Endothelial cell of umbilical vein (primary cell): ENCODE measurements around the gene GNPTAB. TPM values are rescaled to one million over a fixed set of nuclear protein-coding genes. Genes with fewer than 3 reads are reported as not detected.
A peak's percentile ranks its signal among the peaks of the same experiment; 100 is the strongest.

Experiments
- BruUV-seq: library from RNA; stranded (reverse); fragments of 400-500 nt; replicated peaks from 2 replicates; lab custom pipeline; 2021; lab: Mats Ljungman, UMichigan
- CTCF ChIA-PET: fragments of 300-600, 350-600 bp; sonication (Branson Sonifier 250); formaldehyde crosslinking; loops from one replicate; lab custom pipeline; 2021; ENCODE audit warnings: antibody characterized with exemption, inconsistent platforms; lab: Charles Lee
- POLR2A ChIA-PET: fragments of 300-600, 350-600 bp; sonication (Branson Sonifier 250); formaldehyde crosslinking; loops from one replicate; lab custom pipeline; 2021; ENCODE audit warnings: antibody characterized with exemption, inconsistent platforms; lab: Charles Lee
- DNase-seq: peaks from one replicate; pipeline ENCODE4 v3.0.0-alpha.2; 2011; ENCODE audit warnings: low read depth, low spot score
- FAIRE-seq: peaks from 2 replicates; lab custom pipeline; 2011; peaks lifted over from hg19 to GRCh38; lab: Jason Lieb, UNC
- H2AFZ ChIP-seq: 2 replicates; pipeline ENCODE4 v1.6.0; 2012; ENCODE audit warnings: low read depth, low read length, control low read depth, inconsistent platforms
- H3K27ac ChIP-seq: 2 replicates; pipeline ENCODE4 v1.5.1; 2011; ENCODE audit warnings: low read depth, mild to moderate bottlenecking, control low read depth, low read length, moderate library complexity; ENCODE audit not compliant: insufficient read depth
- H3K27me3 ChIP-seq, 2 experiments: 2 replicates each; pipeline versions ENCODE4 v1.6.0 to v1.6.1; 2011; ENCODE audit warnings: low read length in 2 of 2, mixed read lengths in 1 of 2; ENCODE audit not compliant: control insufficient read depth in 2 of 2, insufficient read depth in 2 of 2
- H3K36me3 ChIP-seq, 2 experiments: 2 replicates in 1 of 2; 3 replicates in 1 of 2; pipeline ENCODE4 v1.5.1; 2011; ENCODE audit warnings: low read length in 2 of 2, mild to moderate bottlenecking in 1 of 2, moderate library complexity in 1 of 2; ENCODE audit not compliant: control insufficient read depth in 2 of 2, insufficient read depth in 2 of 2; ENCODE audit errors: extremely low read depth in 1 of 2
- H3K4me1 ChIP-seq: 3 replicates; pipeline ENCODE4 v1.5.1; 2011; ENCODE audit warnings: mild to moderate bottlenecking, low read length; ENCODE audit not compliant: control insufficient read depth, insufficient read depth; ENCODE audit errors: extremely low read depth
- H3K4me2 ChIP-seq: 2 replicates; pipeline ENCODE4 v1.6.1; 2011; ENCODE audit warnings: low read length, control low read depth, mixed read lengths; ENCODE audit not compliant: insufficient read depth
- H3K4me3 ChIP-seq, 3 experiments: fragments of 200-600 bp in 1 of 3; sonication (generic), shearing (Covaris generic) in 1 of 3; replicated peaks in 1 of 3; 2 replicates each; pipeline ENCODE4 v1.5.1; 2011 to 2016; ENCODE audit warnings: control low read depth in 3 of 3, low read length in 3 of 3, mild to moderate bottlenecking in 2 of 3, inconsistent platforms in 1 of 3, low read depth in 1 of 3, moderate library complexity in 1 of 3; ENCODE audit not compliant: insufficient read depth in 1 of 3
- H3K79me2 ChIP-seq: 2 replicates; pipeline ENCODE4 v1.6.0; 2012; ENCODE audit warnings: low read length, inconsistent platforms; ENCODE audit not compliant: control insufficient read depth, insufficient read depth
- H3K9ac ChIP-seq: replicated peaks from 2 replicates; pipeline ENCODE3; 2011; ENCODE audit warnings: low read length, control low read depth; ENCODE audit not compliant: insufficient read depth; ENCODE audit errors: extremely low read depth
- H3K9me1 ChIP-seq: replicated peaks from 3 replicates; pipeline ENCODE4 v1.6.0; 2011; ENCODE audit warnings: mild to moderate bottlenecking, low read length; ENCODE audit not compliant: control insufficient read depth, insufficient read depth; ENCODE audit errors: extremely low read depth
- H3K9me3 ChIP-seq: replicated peaks from 2 replicates; pipeline ENCODE4 v1.5.1; 2012; ENCODE audit warnings: low read length, inconsistent platforms; ENCODE audit not compliant: control insufficient read depth, insufficient read depth
- H4K20me1 ChIP-seq: replicated peaks from 2 replicates; pipeline ENCODE3; 2011; ENCODE audit warnings: mild to moderate bottlenecking, low read length; ENCODE audit not compliant: control insufficient read depth, insufficient read depth; ENCODE audit errors: extremely low read depth
- EZH2 ChIP-seq: IDR thresholded peaks from 2 replicates; pipeline ENCODE4 v1.6.1; 2012; ENCODE audit warnings: borderline replicate concordance, low read depth, mild to moderate bottlenecking, moderate library complexity, low read length, inconsistent platforms; ENCODE audit not compliant: severe bottlenecking
- FOS ChIP-seq: IDR thresholded peaks from 2 replicates; pipeline ENCODE4 v1.6.1; 2011; ENCODE audit warnings: mild to moderate bottlenecking, low read length, moderate library complexity, borderline replicate concordance; ENCODE audit not compliant: insufficient read depth
- GATA2 ChIP-seq: IDR thresholded peaks from 2 replicates; pipeline ENCODE4 v1.7.0; 2011; ENCODE audit warnings: low read depth, mild to moderate bottlenecking, moderate library complexity, mixed read lengths, low read length; ENCODE audit not compliant: insufficient read length, insufficient read depth
- JUN ChIP-seq: IDR thresholded peaks from 2 replicates; pipeline ENCODE4 v1.6.1; 2011; ENCODE audit warnings: borderline replicate concordance, low read depth; ENCODE audit not compliant: insufficient read length, insufficient read depth
- MYC ChIP-seq: IDR thresholded peaks from one replicate; pipeline ENCODE4 v1.6.1; 2011; ENCODE audit warnings: mild to moderate bottlenecking, low read depth, low read length
- POLR2A ChIP-seq: IDR thresholded peaks from 2 replicates; pipeline ENCODE4 v1.6.1; 2012; ENCODE audit warnings: low read depth, mild to moderate bottlenecking, control low read depth, low read length
- POLR2AphosphoS5 ChIP-seq: IDR thresholded peaks from 2 replicates; pipeline ENCODE4 v1.6.1; 2012; ENCODE audit warnings: low read depth, mild to moderate bottlenecking, control low read depth, low read length, moderate library complexity; ENCODE audit not compliant: insufficient read depth
- dilution Hi-C: fragments of 300-500 bp; cut with MboI; formaldehyde crosslinking; loops from one replicate; pipeline ENCODE4 v1.15.0; 2019; ENCODE audit warnings: low sequenced_read_pairs; ENCODE audit not compliant: extremely low pct_ligation_motif_present
- intact Hi-C: fragments of 100-400 bp; cut with micrococcal nuclease; formaldehyde crosslinking; loops from one replicate; pipeline ENCODE4 v1.10.0; 2022
- polyA plus RNA-seq, 4 experiments: library from polyadenylated mRNA; depleted of rRNA in 3 of 4; stranded (reverse) in 3 of 4; unstranded in 1 of 4; fragments of >200 nt; gene quantifications; 2 replicates each; pipeline versions ENCODE4 v1.2.1 to v1.2.3, GENCODE V29; 2011 to 2012; ENCODE audit warnings: missing spikeins in 1 of 4
- total RNA-seq: library from RNA; stranded (reverse); gene quantifications from 2 replicates; pipeline ENCODE4 v1.2.3, GENCODE V29; 2021
- TF ChIP-seq, protein P1 (sequence below), 2 donors: IDR thresholded peaks; 1 replicate in 1 of 2; 2 replicates in 1 of 2; pipeline ENCODE4 v1.5.1; 2011; ENCODE audit warnings: low read length in 2 of 2, mild to moderate bottlenecking in 2 of 2, moderate library complexity in 2 of 2, control low read depth in 1 of 2, inconsistent platforms in 1 of 2, low read depth in 1 of 2; ENCODE audit not compliant: insufficient read depth in 1 of 2; ENCODE audit errors: extremely low read depth in 1 of 2
- TF ChIP-seq, protein P2 (sequence below): IDR thresholded peaks from 2 replicates; pipeline ENCODE4 v1.6.1; 2011; ENCODE audit not compliant: insufficient read depth, insufficient read length

Gene GNPTAB
- total and polyA plus RNA-seq, 2 donors (not counting 3 experiments of a cell fraction or from before 2014, with no cell fraction given) = 15.6 to 39.5 TPM

DNA sequence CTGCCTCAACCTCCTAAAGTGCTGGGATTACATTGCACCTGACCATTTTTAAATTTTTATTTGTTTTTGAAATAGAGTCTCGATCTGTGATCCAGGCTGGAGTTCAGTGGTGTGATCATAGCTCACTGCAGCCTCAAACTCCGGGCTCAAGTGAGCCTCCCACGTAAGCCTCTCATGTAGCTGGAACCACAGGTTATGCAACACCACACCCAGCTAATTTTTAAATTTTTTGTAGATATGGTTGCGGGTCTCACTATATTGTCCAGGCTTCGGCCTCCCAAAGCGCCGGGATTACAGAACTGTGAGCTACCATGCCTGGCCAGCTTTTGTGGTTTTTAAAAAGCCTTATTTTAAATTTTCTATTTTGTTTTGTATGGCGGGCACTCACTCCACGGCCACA lies 44.4 kb upstream of the GNPTAB start:
- no peaks in the 10 kb centered on the region for H3K27me3 ChIP-seq
- H4K20me1 ChIP-seq = no peaks in the 10 kb centered on the region
- POLR2A ChIA-PET = interaction anchor here (1.4 kb wide), 1 partner anchor 16 kb away, joined by 14 read pairs; no protein-coding TSS in a partner anchor
- TF ChIP-seq, protein P1, sequence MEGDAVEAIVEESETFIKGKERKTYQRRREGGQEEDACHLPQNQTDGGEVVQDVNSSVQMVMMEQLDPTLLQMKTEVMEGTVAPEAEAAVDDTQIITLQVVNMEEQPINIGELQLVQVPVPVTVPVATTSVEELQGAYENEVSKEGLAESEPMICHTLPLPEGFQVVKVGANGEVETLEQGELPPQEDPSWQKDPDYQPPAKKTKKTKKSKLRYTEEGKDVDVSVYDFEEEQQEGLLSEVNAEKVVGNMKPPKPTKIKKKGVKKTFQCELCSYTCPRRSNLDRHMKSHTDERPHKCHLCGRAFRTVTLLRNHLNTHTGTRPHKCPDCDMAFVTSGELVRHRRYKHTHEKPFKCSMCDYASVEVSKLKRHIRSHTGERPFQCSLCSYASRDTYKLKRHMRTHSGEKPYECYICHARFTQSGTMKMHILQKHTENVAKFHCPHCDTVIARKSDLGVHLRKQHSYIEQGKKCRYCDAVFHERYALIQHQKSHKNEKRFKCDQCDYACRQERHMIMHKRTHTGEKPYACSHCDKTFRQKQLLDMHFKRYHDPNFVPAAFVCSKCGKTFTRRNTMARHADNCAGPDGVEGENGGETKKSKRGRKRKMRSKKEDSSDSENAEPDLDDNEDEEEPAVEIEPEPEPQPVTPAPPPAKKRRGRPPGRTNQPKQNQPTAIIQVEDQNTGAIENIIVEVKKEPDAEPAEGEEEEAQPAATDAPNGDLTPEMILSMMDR (IDR thresholded peaks at IDR 0.05; ENCODE audit: extremely low read depth in 1 of 2, insufficient read depth in 1 of 2, low read depth in 1 of 2, low read length in 2 of 2) = no peak
- no peak for TF ChIP-seq GATA2
- no peak for TF ChIP-seq JUN
- TF ChIP-seq EZH2 = no peak
- TF ChIP-seq POLR2AphosphoS5 = no peak
- no peak for TF ChIP-seq FOS
- TF ChIP-seq POLR2A = no peak
- TF ChIP-seq, protein P2, sequence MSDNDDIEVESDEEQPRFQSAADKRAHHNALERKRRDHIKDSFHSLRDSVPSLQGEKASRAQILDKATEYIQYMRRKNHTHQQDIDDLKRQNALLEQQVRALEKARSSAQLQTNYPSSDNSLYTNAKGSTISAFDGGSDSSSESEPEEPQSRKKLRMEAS = no peak
- TF ChIP-seq MYC = no peak
- H3K4me1 ChIP-seq = peaks cover 26% of the 10 kb centered on the region
- peak overlapping the region; percentile 74 for H2AFZ ChIP-seq
- no peaks in the 10 kb centered on the region for H3K9me1 ChIP-seq
- dilution Hi-C loops = no loop called here
- H3K27ac ChIP-seq = peak overlapping the region; percentile 93
- H3K79me2 ChIP-seq = peaks cover 18% of the 10 kb centered on the region
- intact Hi-C loops = loop anchor here (1.0 to 10.0 kb wide), 5 partner anchors 16 to 310 kb away; partner anchors contain the start of gene WASHC3
- BruUV-seq = TSS peak; percentile 29
- peak overlapping the region; percentile 31 for H3K4me2 ChIP-seq
- CTCF ChIA-PET = interaction anchor here (0.7 to 2.0 kb wide), 13 partner anchors 9 to 102 kb away, joined by 3 to 36 read pairs (median 4); partner anchors contain the start of gene GNPTAB
- no peaks in the 10 kb centered on the region for H3K36me3 ChIP-seq
- H3K9me3 ChIP-seq = no peaks in the 10 kb centered on the region
- DNase-seq = no peak
- H3K4me3 ChIP-seq = no peak overlapping the region
- FAIRE-seq = no peak
- peak overlapping the region; percentile 84 for H3K9ac ChIP-seq
